Colonic mucosa (tissue), 4 donors: Measurements from ENCODE around the gene PNMA1. TPM values are rescaled to one million over a fixed set of nuclear protein-coding genes. Genes with fewer than 3 reads are reported as not detected.

Experiments
- DNase-seq: peaks from one replicate; pipeline ENCODE4 v3.0.0-alpha.2; 2020
- H3K27ac ChIP-seq: fragments of 200-600 bp; one replicate; pipeline ENCODE4 v1.8.0; 2021
- H3K27me3 ChIP-seq: fragments of 200-600 bp; one replicate; pipeline ENCODE4 v1.8.0; 2021
- H3K36me3 ChIP-seq: fragments of 200-600 bp; one replicate; pipeline ENCODE4 v1.8.0; 2021
- H3K4me1 ChIP-seq: fragments of 200-600 bp; one replicate; pipeline ENCODE4 v1.8.0; 2021; ENCODE audit warnings: mild to moderate bottlenecking
- H3K4me3 ChIP-seq: fragments of 200-600 bp; one replicate; pipeline ENCODE4 v1.8.0; 2021
- H3K9ac ChIP-seq, 2 donors: one replicate each; pipeline ENCODE4 v1.7.0; 2013; ENCODE audit warnings: control low read depth in 2 of 2, low read depth in 2 of 2, low read length in 2 of 2
- H3K9me3 ChIP-seq: fragments of 200-600 bp; one replicate; pipeline ENCODE4 v1.8.0; 2021
- intact Hi-C: fragments of 100-400 bp; cut with DNase I; formaldehyde crosslinking; loops from one replicate; pipeline ENCODE4 v1.14.1; 2022
- total RNA-seq, 2 donors: library from RNA; stranded (reverse); fragmentation: NEBNext Ultra II Directional in 1 of 2; extraction: Animal tissue kit (Norgen Biotek cat#: 25700) in 1 of 2; gene quantifications; one replicate each; pipeline ENCODE4 v1.2.1, GENCODE V29; 2021
- TF ChIP-seq, protein P1 (sequence below): fragments of 200-600 bp; IDR thresholded peaks from one replicate; pipeline ENCODE4 v1.8.0; 2022; ENCODE audit warnings: antibody characterized with exemption, mild to moderate bottlenecking
- donor health status: healthy.
- donor health status: DM: no; HTN: no; CAD: no.
- donor health status: DM: no; HTN: no; CAD: no.

The PNMA1 gene, protein sequence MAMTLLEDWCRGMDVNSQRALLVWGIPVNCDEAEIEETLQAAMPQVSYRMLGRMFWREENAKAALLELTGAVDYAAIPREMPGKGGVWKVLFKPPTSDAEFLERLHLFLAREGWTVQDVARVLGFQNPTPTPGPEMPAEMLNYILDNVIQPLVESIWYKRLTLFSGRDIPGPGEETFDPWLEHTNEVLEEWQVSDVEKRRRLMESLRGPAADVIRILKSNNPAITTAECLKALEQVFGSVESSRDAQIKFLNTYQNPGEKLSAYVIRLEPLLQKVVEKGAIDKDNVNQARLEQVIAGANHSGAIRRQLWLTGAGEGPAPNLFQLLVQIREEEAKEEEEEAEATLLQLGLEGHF
- 10 to 100 TPM; 13.4 to 28.3 TPM for total RNA-seq

DNA sequence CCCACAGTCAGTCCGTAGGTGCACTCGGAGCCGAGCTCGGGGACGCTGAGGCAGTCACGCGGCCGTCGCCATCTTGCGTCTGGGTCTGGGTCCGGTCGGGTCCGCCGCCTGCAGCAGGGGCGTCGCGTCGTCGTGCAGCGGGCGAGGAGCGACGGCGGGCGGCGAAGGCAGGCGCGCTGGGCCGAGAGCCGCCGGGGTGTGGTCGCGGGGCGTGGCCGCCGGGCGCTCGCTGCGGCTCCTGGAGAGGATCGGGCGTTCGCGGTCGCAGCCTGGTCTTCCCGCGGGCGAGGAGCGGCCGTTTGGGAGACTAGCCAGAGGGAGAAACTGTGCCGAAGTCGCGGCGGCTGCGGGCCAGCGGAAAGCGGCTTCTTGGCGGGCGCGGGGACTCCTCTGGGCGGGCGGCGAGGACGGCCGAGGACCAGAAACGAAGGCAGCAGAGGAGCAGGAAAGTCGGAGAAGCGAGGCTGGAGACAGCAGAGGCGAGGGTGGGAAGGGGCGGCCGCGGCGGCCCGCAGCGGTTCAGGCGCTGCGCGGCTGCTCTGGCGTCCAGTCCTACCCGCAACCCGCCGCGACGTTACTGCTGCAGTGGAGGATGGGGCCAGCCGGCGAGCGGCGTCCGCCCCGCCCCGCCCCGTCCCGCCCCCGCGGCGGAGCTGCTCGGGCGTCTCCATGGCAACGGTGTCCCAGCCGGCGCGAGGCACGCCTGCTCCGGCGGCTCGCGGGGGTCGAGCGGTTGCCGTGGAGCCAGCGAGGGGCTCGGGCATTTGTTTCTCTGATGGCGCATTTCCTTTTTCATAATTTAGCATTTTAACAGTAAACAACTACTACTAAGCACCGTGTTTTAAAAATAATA is at the start of gene PNMA1:
PNMA1 (minus strand) TSS at position 582 of the 853 bp plus-strand sequence. CDS start 745 bp downstream, outside the sequence.
- Histone ChIP-seq H3K4me1 (no peaks in the 10 kb centered on the region), H3K27ac (peak within 1 kb of the TSS; percentile 96), H3K36me3 (peaks cover 4% of the 10 kb centered on the region), H3K27me3 (no peaks in the 10 kb centered on the region), H3K9me3 (no peaks in the 10 kb centered on the region), H3K9ac (peak within 1 kb of the TSS; percentile 37 to 80), H3K4me3 (peak within 1 kb of the TSS; percentile 87)
- TF ChIP-seq, protein P1, sequence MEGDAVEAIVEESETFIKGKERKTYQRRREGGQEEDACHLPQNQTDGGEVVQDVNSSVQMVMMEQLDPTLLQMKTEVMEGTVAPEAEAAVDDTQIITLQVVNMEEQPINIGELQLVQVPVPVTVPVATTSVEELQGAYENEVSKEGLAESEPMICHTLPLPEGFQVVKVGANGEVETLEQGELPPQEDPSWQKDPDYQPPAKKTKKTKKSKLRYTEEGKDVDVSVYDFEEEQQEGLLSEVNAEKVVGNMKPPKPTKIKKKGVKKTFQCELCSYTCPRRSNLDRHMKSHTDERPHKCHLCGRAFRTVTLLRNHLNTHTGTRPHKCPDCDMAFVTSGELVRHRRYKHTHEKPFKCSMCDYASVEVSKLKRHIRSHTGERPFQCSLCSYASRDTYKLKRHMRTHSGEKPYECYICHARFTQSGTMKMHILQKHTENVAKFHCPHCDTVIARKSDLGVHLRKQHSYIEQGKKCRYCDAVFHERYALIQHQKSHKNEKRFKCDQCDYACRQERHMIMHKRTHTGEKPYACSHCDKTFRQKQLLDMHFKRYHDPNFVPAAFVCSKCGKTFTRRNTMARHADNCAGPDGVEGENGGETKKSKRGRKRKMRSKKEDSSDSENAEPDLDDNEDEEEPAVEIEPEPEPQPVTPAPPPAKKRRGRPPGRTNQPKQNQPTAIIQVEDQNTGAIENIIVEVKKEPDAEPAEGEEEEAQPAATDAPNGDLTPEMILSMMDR, result no peak
- peak; percentile 87 for DNase-seq
- intact Hi-C loops, result loop anchor here (10.0 kb wide), 1 partner anchor 69 kb away; the partner anchor contains the start of gene DNAL1

DNA sequence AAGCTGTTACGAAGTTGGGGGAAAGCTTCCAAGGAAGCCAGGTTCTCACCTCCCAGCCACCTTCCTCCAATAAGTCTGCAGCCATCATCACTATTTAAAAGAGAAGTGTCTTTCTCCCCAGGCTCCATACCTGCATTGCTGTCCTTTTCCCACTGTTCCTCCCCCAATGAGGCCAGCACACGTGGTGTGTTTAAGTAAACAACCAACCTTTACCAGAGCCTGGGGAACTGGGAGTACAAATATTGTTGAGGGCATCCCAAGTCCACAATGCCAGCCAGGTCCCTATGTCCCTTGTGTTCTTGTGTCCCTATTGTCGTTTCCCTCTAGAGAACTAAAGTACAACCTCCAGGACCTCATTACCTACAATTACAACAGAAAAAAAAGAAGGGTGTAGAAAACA is 49.2 kb upstream of the PNMA1 start:
- TF ChIP-seq, protein P1, result no peak
- Histone ChIP-seq H3K36me3 (no peaks in the 10 kb centered on the region), H3K27ac (peak overlapping the region; percentile 99), H3K9me3 (no peaks in the 10 kb centered on the region), H3K4me3 (no peak overlapping the region), H3K4me1 (peaks cover 41% of the 10 kb centered on the region), H3K27me3 (no peaks in the 10 kb centered on the region), H3K9ac (peak overlapping the region in 1 of 2 donors; percentile 73)
- intact Hi-C loops, result no loop called here
- DNase-seq, result peak; percentile 75

DNA sequence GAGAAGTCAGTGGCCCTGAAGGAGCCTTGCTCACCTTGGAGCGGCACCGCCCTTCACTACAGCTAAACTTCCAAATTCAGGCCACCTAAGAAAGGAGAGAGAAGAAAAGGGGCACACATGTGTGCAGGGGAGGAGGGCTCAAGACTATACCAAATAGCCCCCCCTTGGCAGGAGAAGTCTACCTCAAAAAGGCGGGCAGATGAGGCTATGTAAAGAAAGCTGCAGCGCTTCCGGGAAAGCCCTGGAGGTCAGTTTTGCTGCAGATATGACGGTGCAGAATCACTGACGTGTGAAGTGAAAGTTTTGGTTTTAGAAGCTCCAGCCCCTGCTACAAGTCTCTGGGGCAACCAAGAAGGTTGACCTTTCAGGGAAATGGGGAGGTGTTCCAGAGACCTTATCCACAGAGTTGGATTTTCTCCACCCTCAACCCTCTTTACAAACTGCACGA is 48.2 kb upstream of the PNMA1 start:
- H3K4me3 ChIP-seq, result no peak overlapping the region
- peak; percentile 62 for DNase-seq
- H3K9ac ChIP-seq, result peak overlapping the region in 1 of 2 donors; percentile 73
- H3K9me3 ChIP-seq, result no peaks in the 10 kb centered on the region
- intact Hi-C loops, result no loop called here
- TF ChIP-seq, protein P1, result no peak
- H3K27ac ChIP-seq, result peak overlapping the region; percentile 99
- H3K36me3 ChIP-seq, result no peaks in the 10 kb centered on the region
- H3K27me3 ChIP-seq, result no peaks in the 10 kb centered on the region
- peaks cover 50% of the 10 kb centered on the region for H3K4me1 ChIP-seq

DNA sequence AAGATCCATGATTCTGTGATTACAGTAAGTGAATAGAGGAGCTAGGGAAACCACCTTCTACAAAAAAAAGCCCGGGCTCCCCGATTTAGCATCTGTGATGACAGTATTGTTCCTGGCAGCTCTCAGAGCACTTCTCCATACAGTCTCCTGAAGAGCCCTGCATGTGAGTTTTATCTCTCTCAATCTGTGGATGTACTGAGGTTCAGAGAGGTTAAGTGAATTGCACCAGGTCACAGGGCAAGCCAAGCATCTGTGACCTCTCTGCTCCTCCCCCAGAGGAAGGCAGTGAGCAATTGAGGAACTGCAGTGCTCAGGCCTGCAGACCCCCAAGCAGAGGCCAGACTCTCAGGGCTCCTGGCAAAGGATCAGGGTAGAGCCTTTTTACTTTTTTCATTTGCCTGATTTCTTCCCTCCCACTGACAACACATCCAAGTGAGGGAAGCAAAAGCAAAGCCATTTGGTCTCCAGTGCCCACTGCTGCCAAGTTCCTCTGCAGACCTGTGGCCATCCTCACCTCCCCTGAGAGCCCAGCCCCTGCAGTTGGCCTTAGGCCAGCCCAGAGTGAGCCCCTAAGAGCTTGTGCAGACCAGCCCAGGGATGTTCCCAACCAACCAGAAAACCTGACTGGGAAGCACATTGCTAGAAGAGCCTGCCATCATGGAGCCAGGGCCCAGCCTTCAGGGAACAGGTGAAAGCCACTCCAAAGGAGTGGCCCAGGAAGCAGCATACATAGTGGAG is 47.6 kb upstream of the PNMA1 start:
- TF ChIP-seq, protein P1, result no peak
- intact Hi-C loops, result no loop called here
- no peaks in the 10 kb centered on the region for H3K9me3 ChIP-seq

More for the DNA sequence above, 47.6 kb upstream of the PNMA1 start:
- H3K9ac ChIP-seq, result peak overlapping the region in 1 of 2 donors; percentile 73
- no peak for DNase-seq
- peak overlapping the region; percentile 99 for H3K27ac ChIP-seq
- no peaks in the 10 kb centered on the region for H3K36me3 ChIP-seq
- H3K4me3 ChIP-seq, result no peak overlapping the region
- peaks cover 54% of the 10 kb centered on the region for H3K4me1 ChIP-seq
- H3K27me3 ChIP-seq, result no peaks in the 10 kb centered on the region
